Measurements from ENCODE around the gene KAT5. TPM values are rescaled to one million over a fixed set of nuclear protein-coding genes. Genes with fewer than 3 reads are reported as not detected.

The KAT5 gene
- total RNA-seq = 100 to 1,000 TPM in 1 of 4 donors, 10 to 100 TPM in 3; 68.1 to 118 (median 92.3) TPM

GRCh38 chr11:65711785-65712632 lies at the start of gene KAT5:
KAT5 (plus strand) TSS chr11:65712252; CDS start chr11:65712268, 16 bp downstream.
- Histone ChIP-seq H3K4me3 (peak within 1 kb of the TSS; percentile 34 to 97 (median 82)), H3K9me3 (no peaks in the 10 kb centered on the region), H3K4me1 (peaks cover 0 to 23% (median 7%) of the 10 kb centered on the region in 4 donors), H3K27me3 (no peaks in the 10 kb centered on the region), H3K36me3 (peaks cover 5 to 43% (median 24%) of the 10 kb centered on the region in 3 donors), H3K27ac (peak within 1 kb of the TSS; percentile 93 to 100 (median 97))
- 0 to 1% methylated on average over 43 to 57 of the region's 65 CpGs for WGBS, 2 donors
- peak; percentile 96 to 97 for TF ChIP-seq EP300 (IDR thresholded peaks at IDR 0.05)
- TF ChIP-seq POLR2A (IDR thresholded peaks at IDR 0.05) = peak; percentile 87 to 89
- peak; percentile 98 to 100 (median 99) for TF ChIP-seq CTCF (IDR thresholded peaks at IDR 0.05)
- peak; percentile 99 for DNase-seq (ENCODE audit: low spot score in 2 of 2)

DNA sequence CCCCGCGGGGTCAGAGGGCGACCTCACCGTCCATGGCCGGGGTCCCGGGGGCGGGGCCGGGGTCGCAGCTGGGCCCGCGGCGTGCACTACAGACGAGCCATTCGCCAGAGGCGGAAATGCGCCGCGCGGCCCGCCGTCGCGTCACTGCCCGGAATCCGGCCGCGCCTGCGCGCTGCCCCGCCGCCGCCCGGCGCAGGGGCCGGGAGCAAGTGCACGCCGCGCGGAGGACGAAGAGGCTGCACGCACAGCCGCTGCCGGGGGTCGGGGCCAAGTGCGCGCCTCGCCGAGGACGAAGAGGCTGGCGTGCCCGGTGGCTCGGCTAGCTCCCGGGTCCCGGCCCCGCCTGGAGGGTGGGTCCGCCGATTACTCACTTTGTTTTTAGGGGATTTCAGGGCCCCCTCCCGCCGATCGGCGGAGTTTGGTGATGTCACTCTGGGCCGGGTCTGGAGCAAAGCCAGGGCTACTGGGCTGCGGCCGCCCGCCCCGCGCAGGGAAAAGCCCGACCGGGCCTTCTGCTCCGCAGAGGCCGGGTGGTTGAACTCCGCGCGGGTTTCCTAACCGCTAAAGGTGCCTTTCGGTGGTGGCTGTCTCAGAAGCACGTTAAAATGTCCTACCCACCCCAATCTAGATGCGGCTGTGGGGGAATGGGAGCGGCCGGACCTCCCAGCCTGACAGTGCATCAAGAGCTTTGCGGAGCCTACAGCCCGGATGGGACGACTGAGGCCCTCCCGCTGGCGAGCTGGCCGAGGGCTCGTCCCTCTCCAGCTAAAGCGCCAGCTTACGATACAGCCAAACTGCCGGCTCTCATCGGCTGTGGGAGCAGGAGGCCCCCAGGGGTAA lies 49.0 kb upstream of the KAT5 start, which contains the start of gene RELA:
Gene RELA, minus strand, starts transcription at position 118 of the 840 bp plus-strand sequence. Its CDS starts 84 bp downstream, at position 34.
- WGBS, 2 donors = 0 to 2% methylated on average over 24 to 81 of the region's 91 CpGs
- TF ChIP-seq POLR2A (IDR thresholded peaks at IDR 0.05) (peak; percentile 42 to 88), CTCF (IDR thresholded peaks at IDR 0.05) (peak in 2 of 5 experiments; percentile 69 to 77), EP300 (IDR thresholded peaks at IDR 0.05) (peak in 1 of 2 donors; percentile 97)

GRCh38 chr11:65663639-65664200 lies 48.3 kb upstream of the KAT5 start:
- no peaks in the 10 kb centered on the region for H3K9me3 ChIP-seq
- peak in 1 of 2 donors; percentile 61 for DNase-seq (ENCODE audit: low spot score in 2 of 2)
- peak overlapping the region; percentile 48 to 91 (median 89) for H3K4me3 ChIP-seq
- 1 to 2% methylated on average over 14 to 15 of the region's 15 CpGs for WGBS, 2 donors
- peaks cover 0 to 31% (median 17%) of the 10 kb centered on the region in 3 donors for H3K36me3 ChIP-seq
- TF ChIP-seq EP300 (IDR thresholded peaks at IDR 0.05) (no peak), POLR2A (IDR thresholded peaks at IDR 0.05) (no peak), CTCF (IDR thresholded peaks at IDR 0.05) (no peak)
- H3K27me3 ChIP-seq = no peaks in the 10 kb centered on the region
- peak overlapping the region; percentile 93 to 99 (median 96) for H3K27ac ChIP-seq
- H3K4me1 ChIP-seq = peaks cover 4 to 33% (median 27%) of the 10 kb centered on the region in 4 donors

More for the DNA sequence above, 49.0 kb upstream of the KAT5 start, which contains the start of gene RELA:
- H3K4me1 ChIP-seq = peaks cover 4 to 33% (median 27%) of the 10 kb centered on the region in 4 donors
- H3K4me3 ChIP-seq = peak within 1 kb of the TSS; percentile 88 to 93 (median 90)
- peaks cover 0 to 38% (median 24%) of the 10 kb centered on the region in 3 donors for H3K36me3 ChIP-seq
- H3K27ac ChIP-seq = peak within 1 kb of the TSS; percentile 93 to 99 (median 96)
- peak; percentile 93 to 98 for DNase-seq (ENCODE audit: low spot score in 2 of 2)
- H3K9me3 ChIP-seq = no peaks in the 10 kb centered on the region
- H3K27me3 ChIP-seq = no peaks in the 10 kb centered on the region

GRCh38 chr11:65672180-65672860 lies 39.7 kb upstream of the KAT5 start:
- H3K9me3 ChIP-seq = no peaks in the 10 kb centered on the region
- H3K4me1 ChIP-seq = no peaks in the 10 kb centered on the region
- H3K27me3 ChIP-seq = no peaks in the 10 kb centered on the region
- no peak for DNase-seq (ENCODE audit: low spot score in 2 of 2)
- H3K36me3 ChIP-seq = no peaks in the 10 kb centered on the region
- no peak overlapping the region for H3K27ac ChIP-seq
- H3K4me3 ChIP-seq = no peak overlapping the region
- TF ChIP-seq POLR2A (IDR thresholded peaks at IDR 0.05) = no peak
- no peak for TF ChIP-seq CTCF (IDR thresholded peaks at IDR 0.05)
- TF ChIP-seq EP300 (IDR thresholded peaks at IDR 0.05) = no peak

All from tibial nerve (tissue), 4 donors.